Esophagus muscularis mucosa (tissue), 4 donors: Measurements from ENCODE around the gene SPTBN2. TPM values are rescaled to one million over a fixed set of nuclear protein-coding genes. Genes with fewer than 3 reads are reported as not detected.

Experiments used
- DNase-seq: peaks from one replicate; pipeline ENCODE4 v3.0.0-alpha.2; 2017; ENCODE audit errors: extremely low spot score
- H3K27ac ChIP-seq, 4 donors: fragments of 200-600 bp; sonication (generic); replicated peaks in 1 of 4; 1 replicate in 3 of 4; 2 replicates in 1 of 4; pipeline ENCODE4 v1.5.1; 2016 to 2019; ENCODE audit warnings: mild to moderate bottlenecking in 1 of 4
- H3K27me3 ChIP-seq, 4 donors: fragments of 200-600 bp; sonication (generic); one replicate each; pipeline versions ENCODE4 v1.5.1 to v1.6.0; 2016 to 2019
- H3K36me3 ChIP-seq, 4 donors: fragments of 200-600 bp; sonication (generic); one replicate each; pipeline ENCODE4 v1.5.1; 2016 to 2019
- H3K4me1 ChIP-seq, 4 donors: fragments of 200-600 bp; sonication (generic); one replicate each; pipeline ENCODE4 v1.5.1; 2016 to 2019
- H3K4me3 ChIP-seq, 4 donors: fragments of 200-600 bp; sonication (generic); 1 replicate in 2 of 4; 2 replicates in 2 of 4; pipeline ENCODE4 v1.5.1; 2016 to 2019; ENCODE audit warnings: mild to moderate bottlenecking in 4 of 4, moderate library complexity in 1 of 4
- H3K9me3 ChIP-seq, 4 donors: fragments of 200-600 bp; sonication (generic); 1 replicate in 3 of 4; 2 replicates in 1 of 4; pipeline ENCODE4 v1.5.1; 2016 to 2019
- EP300 ChIP-seq: sonication (generic); formaldehyde crosslinking; IDR thresholded peaks from one replicate; pipeline ENCODE4 v1.6.1; 2017; ENCODE audit warnings: antibody characterized with exemption
- POLR2A ChIP-seq: fragments of 450-650 bp; IDR thresholded peaks from one replicate; pipeline ENCODE4 v1.6.1; 2017; ENCODE audit warnings: antibody characterized with exemption, moderate library complexity, mild to moderate bottlenecking, low read depth
- POLR2AphosphoS5 ChIP-seq, 2 donors: sonication (generic); formaldehyde crosslinking; IDR thresholded peaks; one replicate each; pipeline ENCODE4 v1.6.1; 2017; ENCODE audit warnings: antibody characterized with exemption in 2 of 2
- WGBS: methylation state at CpG from one replicate; pipeline ENCODE4 v1.1.5; 2018; 5-methylcytosine and 5-hydroxymethylcytosine counted together
- intact Hi-C: fragments of 100-400 bp; cut with DNase I; formaldehyde crosslinking; loops from one replicate; pipeline ENCODE4 v1.15.1; 2023
- total RNA-seq, 4 donors: library from RNA; depleted of rRNA; stranded (reverse); fragments of >200 nt; gene quantifications; one replicate each; pipeline versions ENCODE4 v1.1.0 to v1.2.1, GENCODE V29; 2016
- TF ChIP-seq, protein P1 (sequence below), 3 experiments: fragments of 200-600 bp in 2 of 3; fragments of 450-650 bp in 1 of 3; sonication (generic) in 2 of 3; IDR thresholded peaks; one replicate each; pipeline ENCODE4 v1.5.1; 2017 to 2019; ENCODE audit warnings: antibody characterized with exemption in 3 of 3, mild to moderate bottlenecking in 2 of 3, moderate library complexity in 1 of 3

SPTBN2 gene
- total RNA-seq, 4 donors from 2014 or later, result 3.3 to 12.5 (median 10.0) TPM

DNA sequence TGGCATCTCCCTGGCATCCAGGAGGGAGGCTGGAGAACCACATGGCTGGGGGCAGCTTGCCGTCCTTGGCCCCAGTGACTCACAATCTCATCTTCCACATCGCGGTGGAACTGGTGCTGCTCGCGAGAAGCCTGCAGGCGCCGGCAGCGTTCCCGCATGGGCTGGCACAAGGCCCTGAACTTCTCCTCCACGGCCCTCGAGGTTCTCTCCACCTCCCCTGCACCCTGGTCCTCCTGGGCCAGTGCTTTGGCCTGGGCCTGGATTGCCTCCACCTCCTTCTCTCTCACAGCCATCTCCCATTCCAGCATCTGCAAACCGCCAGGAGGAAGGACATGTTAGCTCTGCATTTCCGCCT is 35.0 kb downstream of the SPTBN2 start:
- no peaks in the 10 kb centered on the region for H3K27me3 ChIP-seq
- intact Hi-C loops, result loop anchor here (1.0 to 2.0 kb wide), 2 partner anchors 139 to 189 kb away; no protein-coding TSS in a partner anchor
- no peaks in the 10 kb centered on the region for H3K36me3 ChIP-seq
- H3K4me3 ChIP-seq, result no peak overlapping the region
- WGBS, result 78% methylated on average over 10 of the region's 13 CpGs
- peaks cover 0 to 10% (median 4%) of the 10 kb centered on the region in 4 donors for H3K4me1 ChIP-seq
- DNase-seq, result no peak
- H3K9me3 ChIP-seq, result no peaks in the 10 kb centered on the region
- TF ChIP-seq POLR2A (no peak), POLR2AphosphoS5 (IDR thresholded peaks at IDR 0.05) (no peak), EP300 (no peak)
- TF ChIP-seq, protein P1, sequence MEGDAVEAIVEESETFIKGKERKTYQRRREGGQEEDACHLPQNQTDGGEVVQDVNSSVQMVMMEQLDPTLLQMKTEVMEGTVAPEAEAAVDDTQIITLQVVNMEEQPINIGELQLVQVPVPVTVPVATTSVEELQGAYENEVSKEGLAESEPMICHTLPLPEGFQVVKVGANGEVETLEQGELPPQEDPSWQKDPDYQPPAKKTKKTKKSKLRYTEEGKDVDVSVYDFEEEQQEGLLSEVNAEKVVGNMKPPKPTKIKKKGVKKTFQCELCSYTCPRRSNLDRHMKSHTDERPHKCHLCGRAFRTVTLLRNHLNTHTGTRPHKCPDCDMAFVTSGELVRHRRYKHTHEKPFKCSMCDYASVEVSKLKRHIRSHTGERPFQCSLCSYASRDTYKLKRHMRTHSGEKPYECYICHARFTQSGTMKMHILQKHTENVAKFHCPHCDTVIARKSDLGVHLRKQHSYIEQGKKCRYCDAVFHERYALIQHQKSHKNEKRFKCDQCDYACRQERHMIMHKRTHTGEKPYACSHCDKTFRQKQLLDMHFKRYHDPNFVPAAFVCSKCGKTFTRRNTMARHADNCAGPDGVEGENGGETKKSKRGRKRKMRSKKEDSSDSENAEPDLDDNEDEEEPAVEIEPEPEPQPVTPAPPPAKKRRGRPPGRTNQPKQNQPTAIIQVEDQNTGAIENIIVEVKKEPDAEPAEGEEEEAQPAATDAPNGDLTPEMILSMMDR (IDR thresholded peaks at IDR 0.05), result no peak
- H3K27ac ChIP-seq, result no peak overlapping the region

DNA sequence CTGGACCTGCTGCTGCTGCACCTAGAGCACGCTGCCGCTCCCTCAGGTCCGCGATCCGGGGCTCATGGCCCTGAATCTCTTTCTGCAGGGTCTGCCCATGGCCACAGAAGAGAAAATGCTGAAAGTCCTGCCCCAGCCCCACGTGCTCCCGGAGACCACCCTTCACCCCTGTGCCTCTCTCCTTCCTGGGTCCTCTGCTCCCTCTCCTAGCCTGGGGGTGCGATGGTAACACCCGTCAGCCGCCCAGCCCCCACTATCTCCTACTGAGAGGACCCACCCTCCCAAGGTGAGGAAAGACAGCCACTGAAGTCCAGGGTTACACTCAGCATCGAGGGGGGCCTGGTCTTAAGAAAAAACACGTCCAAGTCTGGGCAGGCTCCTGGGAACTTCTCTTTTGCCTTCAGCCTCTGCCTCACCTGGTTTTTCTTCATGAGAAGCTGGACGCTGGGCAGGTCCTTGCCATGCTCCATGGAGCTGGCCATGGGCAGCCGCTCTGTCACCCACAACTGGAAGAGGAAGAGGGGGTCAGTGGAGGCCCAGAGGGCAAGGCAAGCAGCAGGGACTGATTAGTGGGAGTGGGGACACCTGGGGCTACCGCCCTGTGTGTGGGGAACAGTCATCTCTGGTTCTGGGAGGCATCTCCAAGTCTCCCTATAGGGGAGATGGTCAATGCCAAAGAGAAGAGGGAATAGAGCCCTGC is 35.5 kb downstream of the SPTBN2 start:
- TF ChIP-seq POLR2AphosphoS5 (IDR thresholded peaks at IDR 0.05) (no peak), POLR2A (no peak)
- TF ChIP-seq, protein P1 (IDR thresholded peaks at IDR 0.05), result no peak
- no peaks in the 10 kb centered on the region for H3K27me3 ChIP-seq
- WGBS, result 89% methylated on average over 15 of the region's 15 CpGs
- DNase-seq, result no peak
- H3K27ac ChIP-seq, result no peak overlapping the region
- intact Hi-C loops, result loop anchor here (1.0 to 2.0 kb wide), 2 partner anchors 140 to 189 kb away; no protein-coding TSS in a partner anchor
- no peak overlapping the region for H3K4me3 ChIP-seq
- peaks cover 0 to 10% (median 4%) of the 10 kb centered on the region in 4 donors for H3K4me1 ChIP-seq
- H3K9me3 ChIP-seq, result no peaks in the 10 kb centered on the region
- H3K36me3 ChIP-seq, result no peaks in the 10 kb centered on the region

DNA sequence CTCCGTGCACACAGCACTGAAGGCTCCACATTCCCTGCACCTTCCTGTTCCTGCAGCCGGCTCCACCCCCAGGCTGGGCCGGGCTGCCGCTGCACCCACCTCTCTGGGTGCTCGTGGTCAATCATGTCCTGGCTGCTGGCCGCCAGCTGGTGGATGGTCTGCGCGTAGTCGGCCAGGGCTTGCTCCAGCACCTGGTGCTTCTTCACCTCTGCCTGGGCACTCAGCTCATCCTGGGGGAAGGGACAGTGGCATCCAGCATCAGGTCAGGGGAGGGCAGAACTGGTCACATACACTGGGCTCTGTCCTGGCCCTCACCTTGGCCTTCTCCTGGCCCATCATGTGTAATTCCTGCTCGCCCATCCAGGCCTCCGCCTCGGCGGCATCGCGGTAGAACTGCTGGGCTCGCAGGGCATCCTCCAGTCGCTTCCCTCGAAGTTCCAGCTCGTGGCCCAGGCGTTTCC is 36.1 kb downstream of the SPTBN2 start:
- DNase-seq, result no peak
- TF ChIP-seq POLR2AphosphoS5 (IDR thresholded peaks at IDR 0.05) (no peak), POLR2A (no peak), EP300 (no peak)
- TF ChIP-seq, protein P1 (IDR thresholded peaks at IDR 0.05), result no peak
- H3K27me3 ChIP-seq, result no peaks in the 10 kb centered on the region
- no peak overlapping the region for H3K4me3 ChIP-seq
- intact Hi-C loops, result no loop called here
- peaks cover 0 to 10% (median 4%) of the 10 kb centered on the region in 4 donors for H3K4me1 ChIP-seq
- no peaks in the 10 kb centered on the region for H3K9me3 ChIP-seq
- 90% methylated on average over 12 of the region's 20 CpGs for WGBS
- no peaks in the 10 kb centered on the region for H3K36me3 ChIP-seq
- no peak overlapping the region for H3K27ac ChIP-seq

DNA sequence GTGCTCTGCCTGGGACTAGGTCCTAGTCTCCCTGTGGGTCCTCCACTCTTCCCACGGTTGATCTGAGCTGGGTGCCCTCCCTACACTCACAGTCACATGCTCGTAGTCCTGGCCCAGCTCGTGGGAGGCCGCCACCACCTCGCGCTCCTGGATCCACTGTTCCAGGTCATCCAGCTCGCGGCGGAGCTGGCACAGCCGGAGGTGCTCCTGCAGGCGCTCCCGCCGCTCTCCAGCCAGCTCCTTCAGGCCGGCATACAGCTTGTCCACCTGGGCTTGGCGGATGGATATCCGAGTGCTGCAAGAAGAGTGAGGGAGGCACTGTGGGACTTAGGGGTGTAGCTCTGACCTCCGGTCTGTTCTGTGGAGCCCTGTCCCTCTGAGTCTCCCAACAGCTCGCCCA is 36.6 kb downstream of the SPTBN2 start:
- no peaks in the 10 kb centered on the region for H3K9me3 ChIP-seq
- no peak for TF ChIP-seq EP300
- TF ChIP-seq POLR2A, result no peak
- TF ChIP-seq, protein P1 (IDR thresholded peaks at IDR 0.05), result no peak
- no peak for TF ChIP-seq POLR2AphosphoS5 (IDR thresholded peaks at IDR 0.05)
- H3K27ac ChIP-seq, result no peak overlapping the region
- intact Hi-C loops, result no loop called here
- no peaks in the 10 kb centered on the region for H3K27me3 ChIP-seq
- WGBS, result 96% methylated on average over 17 of the region's 18 CpGs
- H3K4me1 ChIP-seq, result peaks cover 0 to 10% (median 4%) of the 10 kb centered on the region in 4 donors
- H3K4me3 ChIP-seq, result no peak overlapping the region
- H3K36me3 ChIP-seq, result no peaks in the 10 kb centered on the region
- DNase-seq, result no peak
